ENCODE results near the gene MTMR4.

GRCh38 chr17:58510075-58510474 is 4.4 kb downstream of the MTMR4 start:
- TF ChIP-seq CTCF (IDR thresholded peaks at IDR 0.05 in 2 of 3, conservative IDR thresholded peaks at IDR 0.05 in 1 of 3; ENCODE audit: borderline replicate concordance in 1 of 3, insufficient read depth in 1 of 3, low read depth in 2 of 3, low read length in 2 of 3), result no peak
- TF ChIP-seq SIN3A (IDR thresholded peaks at IDR 0.05; ENCODE audit: low read depth), result no peak
- TF ChIP-seq EGR1 (IDR thresholded peaks at IDR 0.05; ENCODE audit: low read depth), result no peak
